B cell (primary cell): ENCODE measurements around the gene HIGD1A.

Source experiments
- CTCF ChIP-seq: fragments of 200-600 bp; IDR thresholded peaks from one replicate; pipeline ENCODE4 v1.8.0; 2022; ENCODE audit warnings: antibody characterized with exemption, mild to moderate bottlenecking
- EZH2 ChIP-seq: IDR thresholded peaks from 2 replicates; pipeline ENCODE4 v1.6.1; 2012; ENCODE audit warnings: borderline replicate concordance, low read depth, mild to moderate bottlenecking, moderate library complexity, low read length; ENCODE audit not compliant: insufficient read depth, poor library complexity, severe bottlenecking

GRCh38 chr3:42753757-42754156, 50.5 kb downstream of the HIGD1A start:
- TF ChIP-seq CTCF, result no peak
- TF ChIP-seq EZH2, result no peak
